DMS 273 (cell line): ENCODE data around the gene TCEAL6.
"Not testable (repeated sequence)": the region's sequence is repeated elsewhere in the genome, so short reads cannot be mapped to it uniquely, and the experiment has no call there.

Source experiments
- DNase-seq: peaks from one replicate; lab custom pipeline; 2025; ENCODE audit not compliant: unreplicated experiment; lab: John Stamatoyannopoulos, UW

The TCEAL6 gene

DNA sequence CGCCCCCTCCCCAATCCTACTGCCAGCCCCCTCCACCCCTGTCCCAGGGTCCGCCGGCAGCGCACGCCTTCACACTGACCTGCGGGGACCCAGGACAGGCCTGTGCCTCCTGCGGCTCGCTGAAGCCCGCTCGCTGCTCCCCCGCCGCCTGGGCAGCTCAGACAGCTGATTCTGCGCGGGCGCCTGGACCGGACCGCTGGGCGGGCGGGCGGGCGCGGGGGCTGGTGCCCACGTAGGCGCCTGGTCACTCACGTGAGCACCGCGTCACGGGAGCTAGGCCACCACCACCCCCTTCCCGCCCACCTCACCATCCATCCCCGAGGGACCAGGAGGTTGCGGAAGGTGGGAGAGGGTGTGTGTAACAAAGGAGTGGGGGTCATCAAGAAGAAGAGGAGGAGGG lies at the start of gene TCEAL6:
TCEAL6 (minus strand) TSS at position 208 of the 400 bp plus-strand sequence.
- DNase-seq, result not testable (repeated sequence)

DNA sequence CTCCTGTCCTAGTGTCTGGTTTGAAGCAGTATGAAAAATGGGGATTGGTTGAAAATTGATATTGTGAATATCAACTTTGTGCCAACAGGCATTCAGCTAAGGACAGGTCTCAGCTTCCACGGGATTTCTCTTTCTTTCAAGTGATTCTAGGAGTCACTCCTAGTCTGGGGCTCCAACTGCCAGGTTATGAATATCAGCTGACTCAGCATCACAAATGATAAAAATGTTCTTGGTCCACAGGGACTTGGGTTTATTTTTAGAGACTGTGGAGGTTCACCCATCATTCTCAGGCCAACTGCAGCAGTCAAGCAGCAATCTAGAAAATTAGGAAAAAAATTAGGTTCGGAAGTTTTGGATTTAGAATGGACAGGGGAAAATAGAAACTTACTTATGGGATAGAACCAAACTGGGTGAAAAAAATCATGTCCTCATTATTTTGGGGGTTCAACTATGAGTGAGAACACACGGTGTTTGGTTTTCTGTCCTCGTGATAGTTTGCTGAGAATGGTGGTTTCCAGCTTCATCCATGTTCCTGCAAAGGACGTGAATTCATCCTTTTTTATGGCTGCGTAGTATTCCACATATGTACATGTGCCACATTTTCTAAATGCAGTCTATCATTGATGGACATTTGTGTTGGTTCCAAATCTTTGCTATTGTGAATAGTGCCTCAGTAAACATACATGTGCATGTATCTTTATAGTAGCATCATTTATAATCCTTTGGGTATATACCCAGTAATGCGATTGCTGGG lies 43.9 kb upstream of the TCEAL6 start:
- DNase-seq, result no peak

DNA sequence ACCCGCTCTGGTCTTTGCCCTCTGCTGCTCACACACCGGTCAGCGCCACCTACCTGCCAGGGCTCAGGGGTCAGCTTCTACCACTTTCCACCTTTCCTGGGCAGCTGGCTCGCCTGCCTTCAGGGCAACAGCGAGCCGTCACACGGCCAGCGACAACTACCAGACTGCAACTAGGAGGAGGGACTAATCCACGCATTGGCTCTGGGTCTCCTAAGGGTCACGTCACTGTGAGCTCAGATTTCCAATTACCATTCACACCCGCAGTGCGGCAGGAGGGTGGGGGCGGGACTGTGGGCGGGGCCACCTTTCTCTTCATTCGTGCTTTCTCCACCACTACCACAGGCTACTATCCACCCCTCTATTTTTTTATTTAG lies 13.5 kb upstream of the TCEAL6 start, which contains the start of gene BEX5:
BEX5 (minus strand) TSS at position 172 of the 374 bp plus-strand sequence. CDS start 1,712 bp downstream, outside the sequence.
- peak; percentile 63 for DNase-seq

DNA sequence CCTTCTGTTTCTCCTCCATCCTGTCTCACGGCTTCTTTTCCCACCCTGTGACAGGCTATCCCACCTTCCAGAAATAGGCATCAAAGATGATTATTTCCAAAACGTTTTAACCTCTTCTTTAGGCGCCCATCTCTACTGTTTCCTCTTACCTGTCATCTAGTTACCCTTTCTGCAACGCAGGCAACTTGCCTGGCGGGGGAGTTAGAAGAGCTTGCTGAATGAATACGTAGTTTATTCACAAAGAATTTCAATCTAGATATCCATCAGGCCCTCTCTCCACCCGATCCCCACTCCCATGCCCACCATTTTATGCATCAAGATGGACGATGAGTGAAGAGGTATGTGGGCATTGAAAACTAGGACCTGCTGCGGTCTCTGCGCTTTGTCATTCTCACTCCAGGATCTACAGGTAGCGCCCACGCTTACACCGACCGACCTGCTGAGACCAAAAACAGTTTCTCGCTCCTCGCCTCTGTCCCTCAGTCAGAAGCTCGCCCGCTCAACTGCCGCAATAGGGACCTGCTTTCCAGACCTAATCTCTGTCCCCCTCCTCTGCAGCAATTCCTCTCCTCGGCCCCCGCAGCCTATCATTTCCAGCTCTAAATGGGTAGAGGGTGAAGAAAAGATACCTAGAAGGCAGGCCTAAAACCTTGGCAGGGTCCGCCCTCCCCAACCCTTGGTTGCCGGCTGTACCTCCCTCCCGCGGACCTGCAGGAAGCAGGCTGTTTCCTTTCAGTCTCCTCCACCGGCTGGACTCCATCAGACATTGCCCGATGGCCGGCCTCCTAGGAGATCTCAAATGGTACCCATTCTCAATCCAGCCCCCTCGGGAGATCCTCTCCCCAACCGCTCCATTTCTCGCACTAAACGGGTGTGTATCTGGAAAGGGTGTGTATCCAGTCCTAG lies 12.9 kb upstream of the TCEAL6 start:
- DNase-seq, result peak; percentile 23

DNA sequence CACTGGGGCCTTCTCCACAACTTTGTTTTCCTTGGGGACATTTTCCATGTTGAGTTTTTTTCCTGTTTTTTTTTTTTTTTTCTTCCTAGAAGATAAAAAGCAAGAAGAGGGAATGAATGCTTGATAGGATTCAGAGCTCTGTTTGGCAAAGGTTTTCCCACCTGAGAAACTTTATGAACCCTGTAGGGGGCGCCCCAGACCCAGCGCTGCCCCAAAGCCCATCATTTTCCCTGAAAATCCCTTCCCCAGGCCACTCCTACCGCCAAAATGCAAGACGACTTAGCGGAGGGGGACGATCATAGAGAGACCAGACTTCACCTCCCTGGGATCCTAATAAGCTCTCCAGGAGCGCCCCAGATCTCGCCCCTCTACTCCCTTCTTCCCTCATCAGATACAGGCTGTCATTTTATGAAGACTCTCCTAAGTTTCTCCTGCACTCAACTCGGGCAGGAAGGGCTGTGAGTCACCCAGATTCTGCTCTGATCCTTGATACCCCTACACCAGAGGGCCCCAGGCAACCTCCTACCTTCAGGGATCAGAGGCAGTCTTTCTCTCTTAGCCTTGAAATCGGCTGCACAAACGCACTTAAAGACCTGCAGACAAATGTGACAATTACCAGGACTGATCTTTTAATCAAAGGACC lies 12.1 kb upstream of the TCEAL6 start:
- DNase-seq, result peak; percentile 9

DNA sequence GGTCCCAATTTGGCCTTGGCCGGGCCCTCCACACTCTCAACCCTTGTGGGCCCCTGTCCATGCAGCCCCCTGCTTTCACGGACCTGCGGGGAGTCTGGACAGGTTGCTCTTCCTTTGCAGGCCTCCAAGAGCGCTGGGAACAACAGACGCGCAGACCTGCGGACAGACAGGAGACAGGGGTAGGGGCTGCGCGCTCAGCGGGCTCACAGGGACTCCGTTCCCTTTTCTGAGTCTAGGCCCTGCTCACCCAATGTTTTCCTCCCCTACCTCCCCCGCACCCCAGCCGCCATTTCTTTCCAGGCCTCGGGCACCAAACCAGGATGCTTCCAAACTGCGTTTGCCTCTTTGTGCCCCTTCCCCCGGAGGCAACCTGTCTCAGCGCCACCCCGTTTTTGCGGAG lies 650 bp downstream of the TCEAL6 start:
- DNase-seq, result not testable (repeated sequence)

DNA sequence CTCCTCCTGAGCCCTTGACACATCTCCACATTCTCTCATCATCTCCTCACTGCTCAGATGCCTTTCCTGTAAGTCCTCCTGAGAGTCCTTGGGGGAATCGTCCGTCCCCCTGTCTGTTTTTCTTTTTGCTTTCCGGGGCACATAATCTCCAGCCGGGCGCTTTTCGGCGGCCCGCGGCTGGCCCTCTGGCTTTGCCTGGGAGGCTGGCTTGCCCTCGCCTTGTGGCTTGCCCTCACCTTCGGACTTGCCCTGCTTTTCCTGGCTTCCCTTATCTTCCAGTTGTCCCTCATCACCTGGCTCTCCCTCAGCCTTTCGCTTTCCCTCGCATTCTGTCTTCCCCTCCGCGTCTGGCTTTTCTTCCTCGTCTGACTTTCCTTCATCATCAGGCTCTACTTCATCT lies 1.4 kb downstream of the TCEAL6 start:
- DNase-seq, result not testable (repeated sequence)

DNA sequence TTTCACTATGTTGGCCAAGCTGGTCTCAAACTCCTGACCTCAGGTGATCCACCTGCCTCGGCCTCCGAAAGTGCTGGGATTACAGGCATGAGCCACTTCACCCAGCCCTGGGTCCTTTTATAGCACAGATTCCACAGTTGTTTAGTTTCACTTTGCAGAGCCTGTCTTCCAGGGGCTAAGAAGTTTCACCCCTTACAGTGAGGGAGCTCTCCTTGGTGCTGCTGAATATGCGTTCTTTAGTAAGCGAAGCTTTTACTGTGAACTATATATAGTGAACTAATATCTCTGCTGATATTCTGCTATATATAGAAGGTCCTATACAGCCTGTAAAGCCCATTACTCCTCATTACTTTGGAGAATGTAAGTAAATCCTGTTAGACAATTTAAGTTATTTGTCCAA lies 4.2 kb downstream of the TCEAL6 start:
- DNase-seq, result no peak

DNA sequence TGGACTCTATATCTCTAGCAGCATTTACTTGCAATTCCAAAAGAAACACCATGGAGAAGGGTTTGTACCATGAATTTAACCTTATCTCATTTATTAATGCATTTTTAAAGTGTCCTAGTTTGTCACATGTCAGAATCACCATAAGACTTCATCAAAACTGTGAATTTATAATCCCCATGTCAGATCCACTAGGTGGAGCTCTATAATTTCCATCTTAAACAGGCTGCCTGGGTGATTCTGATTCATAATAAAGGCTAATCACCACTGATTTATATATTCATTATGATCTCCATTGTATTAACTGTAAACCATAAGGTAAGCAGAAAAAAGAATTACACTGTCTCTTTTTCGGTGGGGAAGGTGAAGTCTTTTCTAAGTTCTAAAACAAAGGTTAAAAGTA lies 12.8 kb downstream of the TCEAL6 start:
- DNase-seq, result peak; percentile 46

DNA sequence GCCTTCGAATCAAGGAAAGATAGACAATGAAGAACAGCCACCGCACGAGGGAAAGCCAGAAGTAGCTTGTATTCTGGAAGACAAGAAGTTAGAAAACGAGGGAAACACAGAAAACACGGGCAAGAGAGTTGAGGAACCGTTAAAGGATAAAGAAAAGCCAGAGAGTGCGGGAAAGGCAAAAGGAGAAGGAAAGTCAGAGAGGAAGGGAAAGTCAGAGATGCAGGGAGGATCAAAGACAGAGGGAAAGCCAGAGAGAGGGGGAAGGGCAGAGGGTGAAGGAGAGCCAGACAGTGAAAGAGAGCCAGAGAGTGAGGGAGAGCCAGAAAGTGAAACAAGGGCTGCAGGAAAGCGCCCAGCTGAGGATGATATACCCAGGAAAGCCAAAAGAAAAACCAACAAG lies 15.4 kb downstream of the TCEAL6 start:
- DNase-seq, result no peak

DNA sequence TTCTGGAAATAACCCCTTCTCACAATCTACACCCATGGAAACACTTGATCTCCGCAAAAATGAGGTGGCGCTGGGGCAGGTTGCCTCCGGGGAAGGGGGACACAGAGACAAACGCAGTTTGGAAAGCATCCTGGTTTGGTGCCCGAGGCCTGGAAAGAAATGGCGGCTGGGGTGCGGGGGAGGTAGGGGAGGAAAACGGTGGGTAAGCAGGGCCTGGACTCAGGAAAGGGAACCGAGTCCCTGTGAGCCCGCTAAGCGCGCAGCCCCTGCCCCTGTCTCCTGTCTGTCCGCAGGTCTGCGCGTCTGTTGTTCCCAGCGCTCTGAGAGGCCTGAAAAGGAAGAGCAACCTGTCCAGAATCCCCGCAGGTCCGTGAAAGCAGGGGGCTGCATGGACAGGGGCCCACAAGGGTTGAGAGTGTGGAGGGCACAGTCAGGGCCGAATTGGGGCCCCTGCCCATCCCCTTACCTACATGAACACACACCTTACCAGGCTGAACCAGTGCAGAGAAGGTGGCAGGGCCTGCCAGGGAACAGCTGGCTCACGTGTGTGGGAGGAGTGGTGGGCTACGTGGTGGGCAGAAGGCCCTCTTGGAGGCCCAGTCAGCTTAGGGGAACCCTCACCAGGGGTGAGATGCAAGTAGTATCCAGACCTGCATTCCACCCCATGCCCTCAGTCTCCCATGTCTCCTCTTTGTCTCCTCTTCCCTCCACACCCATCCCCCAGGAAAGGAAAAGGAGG lies 16.0 kb downstream of the TCEAL6 start:
- DNase-seq, result not testable (repeated sequence)

DNA sequence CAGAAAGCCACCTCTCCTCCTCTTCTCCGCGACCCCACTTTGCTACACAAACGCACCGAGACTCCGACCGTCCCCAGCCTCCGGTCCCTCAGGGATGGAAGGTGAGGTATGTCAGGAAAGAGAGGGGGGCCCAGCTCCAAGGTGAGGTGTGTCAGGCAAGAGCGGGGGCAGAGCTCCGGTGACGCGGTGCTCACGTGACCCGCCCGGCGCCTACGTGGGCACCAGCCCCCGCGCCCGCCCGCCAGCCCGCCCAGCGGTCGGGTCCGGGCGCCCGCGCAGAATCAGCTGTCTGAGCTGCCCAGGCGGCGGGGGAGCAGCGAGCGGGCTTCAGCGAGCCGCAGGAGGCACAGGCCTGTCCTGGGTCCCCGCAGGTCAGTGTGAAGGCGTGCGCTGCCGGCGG lies 16.8 kb downstream of the TCEAL6 start, which contains the start of gene TCEAL2:
TCEAL2 (plus strand) TSS at position 244 of the 400 bp plus-strand sequence. CDS start 1,152 bp downstream, outside the sequence.
- DNase-seq, result peak; percentile 4

DNA sequence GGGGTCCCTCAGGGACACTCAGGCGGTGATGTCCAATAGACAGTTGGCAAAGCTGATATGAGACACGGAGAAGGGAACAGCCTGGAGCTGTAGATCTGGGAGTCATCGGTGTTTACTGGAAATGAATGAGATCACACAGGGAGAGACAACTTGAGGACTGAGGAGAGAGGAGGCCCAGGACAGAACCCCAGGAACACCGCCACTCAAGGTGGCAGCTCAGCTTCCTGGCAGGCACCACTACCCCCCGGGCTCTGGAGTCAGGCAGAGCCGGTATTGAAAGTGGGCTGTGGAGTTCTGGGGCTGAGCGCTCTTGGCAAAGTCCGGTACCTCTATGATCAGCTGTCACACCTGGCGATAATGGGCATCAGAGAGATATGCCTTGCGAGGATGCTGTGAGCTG lies 17.3 kb downstream of the TCEAL6 start:
- DNase-seq, result not testable (repeated sequence)

DNA sequence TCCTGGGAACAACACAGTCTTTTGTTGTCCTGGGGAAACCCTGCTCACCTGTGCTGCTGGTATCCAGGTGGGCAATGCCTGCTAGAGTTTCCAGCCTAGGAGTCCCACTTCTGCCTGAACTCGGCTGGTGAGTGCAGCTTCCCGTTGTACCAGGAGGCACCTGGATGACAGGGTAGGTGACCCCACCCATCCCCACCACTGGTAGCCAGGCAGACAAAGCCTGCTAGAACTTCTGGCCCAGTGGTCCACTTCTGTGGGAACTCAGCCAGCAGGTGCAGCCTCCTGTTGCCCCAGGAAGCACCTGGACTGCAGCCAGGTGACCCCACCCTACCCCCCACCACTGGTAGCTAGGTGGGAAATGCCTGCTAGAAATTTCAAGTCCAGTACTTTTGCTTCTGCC lies 26.5 kb downstream of the TCEAL6 start:
- DNase-seq, result no peak

DNA sequence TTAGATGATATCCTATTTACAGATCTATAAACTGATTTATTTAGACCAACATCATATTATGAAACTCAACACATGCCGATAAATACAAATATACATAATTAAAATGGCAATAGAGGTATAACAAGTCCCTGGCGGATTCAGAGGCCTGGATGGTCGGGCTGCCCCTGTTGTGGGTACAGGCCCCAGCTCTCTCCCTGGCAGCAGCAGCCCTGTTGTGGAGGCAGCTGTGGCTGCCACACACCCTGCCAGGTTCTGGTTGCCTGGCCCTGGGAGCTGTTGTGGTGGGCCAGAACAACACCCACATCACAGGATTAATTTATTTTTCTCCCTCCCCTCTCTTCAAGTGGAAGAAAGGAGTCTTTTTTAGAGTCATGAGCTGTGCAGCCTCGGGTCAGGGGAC lies 28.9 kb downstream of the TCEAL6 start:
- no peak for DNase-seq
